Large intestine (tissue), 3 donors: ENCODE measurements around the gene SORCS2. TPM values are rescaled to one million over a fixed set of nuclear protein-coding genes. Genes with fewer than 3 reads are reported as not detected.

Experiments used
- DNase-seq, 2 donors: peaks; one replicate each; pipeline versions ENCODE4 v3.0.0 to v3.0.0-alpha.2; 2013
- H3K27ac ChIP-seq: one replicate; pipeline ENCODE4 v1.5.1; 2013; ENCODE audit warnings: low read length
- H3K27me3 ChIP-seq: 2 replicates; pipeline ENCODE4 v1.6.1; 2013; ENCODE audit warnings: low read length; ENCODE audit not compliant: control insufficient read depth, insufficient read depth
- H3K36me3 ChIP-seq: 2 replicates; pipeline ENCODE4 v1.6.1; 2013; ENCODE audit warnings: low read length; ENCODE audit not compliant: control insufficient read depth, insufficient read depth
- H3K4me1 ChIP-seq: one replicate; pipeline ENCODE4 v1.6.1; 2013; ENCODE audit warnings: low read length; ENCODE audit not compliant: control insufficient read depth, insufficient read depth
- H3K4me3 ChIP-seq: one replicate; pipeline ENCODE4 v1.5.1; 2013; ENCODE audit warnings: low read length
- H3K9me3 ChIP-seq: one replicate; pipeline ENCODE4 v1.6.1; 2013; ENCODE audit warnings: mild to moderate bottlenecking, low read depth, low read length, moderate library complexity; ENCODE audit not compliant: control insufficient read depth
- WGBS: methylation state at CpG from one replicate; pipeline ENCODE4 v1.1.5; 2013; ENCODE audit warnings: low lambda C conversion rate; ENCODE audit not compliant: insufficient coverage; 5-methylcytosine and 5-hydroxymethylcytosine counted together
- polyA plus RNA-seq: library from polyadenylated mRNA; unstranded; fragments of 120-200 nt; gene quantifications from one replicate; pipeline ENCODE4 v1.2.1, GENCODE V29; 2013

Gene SORCS2
- polyA plus RNA-seq, 1 donor = 3.6 TPM

DNA sequence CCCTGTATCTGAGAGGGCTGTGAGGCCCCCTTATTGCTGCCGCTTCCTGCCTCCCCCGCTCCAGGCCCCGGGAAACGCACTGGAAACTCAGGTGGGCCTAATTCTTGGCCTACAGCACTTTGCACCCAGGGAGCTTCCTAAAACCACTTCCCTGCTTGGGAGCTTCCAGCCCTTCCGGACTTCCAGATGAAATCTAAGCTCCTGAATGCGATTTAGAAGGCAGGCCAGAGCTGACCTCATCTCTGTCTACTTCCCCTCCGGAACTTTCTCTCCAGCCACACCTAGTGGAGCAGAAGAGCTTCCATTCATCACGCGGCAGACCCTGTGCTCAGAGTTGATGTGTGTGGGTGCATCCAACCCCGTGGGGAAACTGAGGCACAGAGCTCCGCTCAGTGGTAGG is 84.2 kb downstream of the SORCS2 start:
- no CpG with 5 or more reads among the region's 11 CpGs for WGBS
- H3K9me3 ChIP-seq = no peaks in the 10 kb centered on the region
- no peaks in the 10 kb centered on the region for H3K4me1 ChIP-seq
- no peaks in the 10 kb centered on the region for H3K36me3 ChIP-seq
- no peak for DNase-seq
- no peaks in the 10 kb centered on the region for H3K27me3 ChIP-seq
- no peak overlapping the region for H3K27ac ChIP-seq
- no peak overlapping the region for H3K4me3 ChIP-seq

DNA sequence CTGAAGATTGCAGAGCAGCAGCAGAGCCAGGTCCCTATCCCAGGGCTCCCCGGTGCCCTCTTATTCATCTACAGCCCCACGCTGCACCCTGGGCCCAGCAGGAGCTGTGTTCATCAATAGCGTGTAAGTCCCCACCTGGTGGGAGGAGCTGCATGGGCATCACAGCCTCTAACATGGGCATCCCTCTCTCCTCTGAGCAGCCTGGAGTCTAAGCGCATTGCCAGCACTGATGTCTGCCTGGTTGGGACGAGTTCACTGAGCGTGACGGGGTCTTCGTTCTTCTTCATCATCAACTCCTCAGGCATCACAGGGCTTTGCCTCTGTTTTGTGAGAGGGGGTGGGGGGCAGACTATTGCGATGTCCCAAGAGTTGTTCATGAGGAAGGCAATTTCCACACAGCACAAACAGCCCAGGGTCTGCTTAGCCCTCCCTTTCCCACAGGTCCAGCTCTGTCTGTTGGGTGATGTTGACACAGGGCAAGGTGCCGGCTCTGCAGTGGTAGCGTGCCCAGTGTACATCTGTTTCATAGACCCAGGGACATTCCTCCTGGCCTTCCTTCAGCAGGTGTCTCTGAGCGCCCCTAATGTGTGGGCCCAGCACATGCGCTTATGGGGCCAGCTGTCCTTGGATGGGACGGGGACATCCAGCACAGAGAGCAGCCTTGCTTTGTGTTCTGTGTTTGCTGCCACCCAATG is 85.9 kb downstream of the SORCS2 start:
- WGBS = no CpG with 5 or more reads among the region's 14 CpGs
- no peaks in the 10 kb centered on the region for H3K4me1 ChIP-seq
- H3K4me3 ChIP-seq = no peak overlapping the region
- H3K27me3 ChIP-seq = no peaks in the 10 kb centered on the region
- H3K27ac ChIP-seq = no peak overlapping the region
- no peaks in the 10 kb centered on the region for H3K36me3 ChIP-seq
- no peak for DNase-seq
- no peaks in the 10 kb centered on the region for H3K9me3 ChIP-seq

DNA sequence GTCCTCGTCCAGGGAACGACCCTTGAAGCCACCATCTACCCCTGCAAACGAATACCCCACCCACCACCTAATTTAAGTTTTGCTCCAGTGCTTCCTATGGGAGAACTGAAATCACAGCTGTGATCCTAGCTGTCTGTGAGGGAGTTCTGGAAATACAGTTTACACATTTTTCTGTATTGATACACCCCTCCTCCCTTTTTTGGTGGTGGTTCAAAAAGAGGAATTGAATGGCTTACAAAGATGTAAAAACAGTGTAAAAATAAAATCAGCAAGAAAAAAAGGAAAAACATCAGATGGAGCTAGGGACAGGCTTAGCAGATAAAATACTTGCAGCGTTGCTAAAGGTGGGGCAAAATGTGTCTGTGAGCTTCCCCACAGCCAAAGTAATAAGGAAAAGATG is 86.6 kb downstream of the SORCS2 start:
- H3K27me3 ChIP-seq = no peaks in the 10 kb centered on the region
- no peak overlapping the region for H3K27ac ChIP-seq
- H3K4me3 ChIP-seq = no peak overlapping the region
- no peaks in the 10 kb centered on the region for H3K9me3 ChIP-seq
- WGBS = 50% methylated on average over 1 of the region's 4 CpGs
- H3K36me3 ChIP-seq = no peaks in the 10 kb centered on the region
- H3K4me1 ChIP-seq = no peaks in the 10 kb centered on the region
- DNase-seq = no peak

DNA sequence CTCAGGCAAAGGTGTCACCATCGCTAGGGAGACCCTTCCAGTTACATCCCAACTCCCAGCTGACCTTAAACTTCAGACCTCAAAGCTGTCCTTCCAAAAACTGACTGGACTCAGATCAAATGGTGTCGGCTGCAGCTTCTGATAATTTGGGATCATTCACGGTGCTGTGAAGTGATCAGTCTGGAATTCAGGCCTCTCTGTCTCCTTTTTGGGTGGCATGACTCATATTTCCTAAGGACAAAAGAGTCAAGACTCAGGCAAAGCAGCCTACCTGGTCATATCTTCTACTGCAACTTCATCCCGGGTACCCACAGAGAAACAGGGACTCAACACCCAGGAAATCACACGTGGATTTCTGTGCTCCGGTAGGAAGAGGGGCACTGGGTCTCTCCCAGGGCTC is 87.6 kb downstream of the SORCS2 start:
- no peak for DNase-seq
- Histone ChIP-seq H3K36me3 (no peaks in the 10 kb centered on the region), H3K4me1 (no peaks in the 10 kb centered on the region), H3K4me3 (no peak overlapping the region), H3K9me3 (no peaks in the 10 kb centered on the region), H3K27me3 (no peaks in the 10 kb centered on the region), H3K27ac (no peak overlapping the region)
- WGBS = no CpG with 5 or more reads among the region's 6 CpGs

DNA sequence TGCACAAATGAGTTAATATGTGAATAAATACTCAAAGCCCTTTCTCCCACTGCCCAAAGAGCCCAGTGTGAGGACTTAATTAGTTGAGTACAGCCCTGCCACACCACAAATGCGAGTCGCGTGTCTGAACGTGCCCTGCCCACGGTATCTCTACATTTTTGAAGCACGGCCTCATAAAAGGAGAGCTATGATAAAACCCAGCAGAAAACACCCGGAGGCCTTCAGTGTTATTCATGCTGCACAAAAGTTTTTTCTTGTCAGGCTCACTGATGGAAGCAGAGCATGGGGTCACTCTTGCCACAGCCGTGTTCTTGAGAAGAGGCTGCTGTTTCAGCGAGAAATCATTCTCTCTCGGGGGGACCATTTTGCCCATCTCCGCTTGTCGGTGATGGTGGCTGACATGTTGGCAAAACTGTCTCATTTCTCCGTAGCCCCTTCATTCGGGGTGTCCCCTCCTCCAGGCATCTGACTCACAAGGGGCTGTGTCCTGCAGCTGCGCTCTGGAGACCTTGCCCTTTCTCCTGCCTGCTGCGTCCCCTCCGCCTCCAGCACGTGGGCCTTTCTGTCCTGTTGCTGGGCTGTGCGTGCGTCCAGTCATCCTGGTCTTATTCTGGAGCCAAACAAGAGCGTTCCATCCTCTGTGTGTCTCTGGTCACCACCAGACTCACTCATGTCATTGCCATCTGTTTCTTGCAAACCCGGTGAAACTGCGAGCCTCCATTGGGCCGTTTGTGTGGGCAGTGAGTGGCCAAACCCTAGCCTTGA is 88.8 kb downstream of the SORCS2 start:
- H3K36me3 ChIP-seq = no peaks in the 10 kb centered on the region
- whole genome bisulfite sequencing = no CpG with 5 or more reads among the region's 24 CpGs
- DNase-seq = no peak

DNA sequence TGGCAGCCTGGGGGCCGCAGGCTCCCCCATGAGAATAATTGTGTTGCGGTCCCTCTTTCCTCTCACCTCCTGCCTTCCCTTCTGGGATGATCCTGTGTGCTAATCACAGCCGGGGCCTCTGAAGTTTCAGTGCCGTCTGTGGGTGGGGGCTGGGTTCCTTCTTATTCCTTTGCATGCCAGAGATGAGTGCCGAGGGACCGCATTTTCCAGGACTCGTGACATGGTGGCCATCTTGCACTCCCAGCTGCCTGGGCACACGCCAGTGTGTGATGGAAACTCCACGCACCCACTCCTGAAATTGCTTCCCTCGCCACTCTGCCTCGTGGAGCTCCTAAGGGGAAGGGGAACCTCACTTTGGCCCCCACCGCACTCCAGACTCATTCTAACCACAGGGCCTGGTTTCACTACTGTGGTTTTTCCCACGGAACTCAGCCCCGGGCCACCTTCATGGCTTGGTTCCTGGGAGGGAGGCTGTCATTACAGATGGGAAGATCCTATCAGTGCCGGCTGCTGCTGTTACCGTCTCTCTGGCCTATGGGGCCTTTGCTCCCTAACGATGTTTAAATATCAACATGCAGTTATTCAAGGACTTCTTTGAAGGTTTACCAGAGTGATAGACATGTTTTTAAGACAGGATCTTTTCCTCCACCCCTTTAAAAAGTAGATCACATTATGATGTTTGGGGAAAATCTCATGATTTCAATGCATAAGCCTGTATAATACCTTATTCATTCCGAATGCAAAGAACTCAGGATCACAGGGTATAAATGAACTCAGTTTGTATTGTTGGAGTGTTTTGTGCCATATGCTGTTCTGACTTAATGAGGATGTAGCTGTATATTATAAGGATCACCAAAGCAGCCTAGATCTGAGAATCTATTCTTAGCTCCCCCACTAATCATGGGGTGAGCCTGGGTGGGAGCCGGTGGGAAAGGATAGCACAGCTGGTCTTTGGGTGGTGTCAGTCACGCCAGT is 89.6 kb downstream of the SORCS2 start:
- Histone ChIP-seq H3K27ac (no peak overlapping the region), H3K27me3 (no peaks in the 10 kb centered on the region), H3K9me3 (no peaks in the 10 kb centered on the region), H3K4me3 (no peak overlapping the region), H3K4me1 (peaks cover 3% of the 10 kb centered on the region), H3K36me3 (no peaks in the 10 kb centered on the region)
- DNase-seq = no peak
- WGBS = 100% methylated on average over 1 of the region's 20 CpGs

More for the DNA sequence above, 88.8 kb downstream of the SORCS2 start:
- H3K4me1 ChIP-seq = no peaks in the 10 kb centered on the region
- H3K27ac ChIP-seq = no peak overlapping the region
- H3K27me3 ChIP-seq = no peaks in the 10 kb centered on the region
- H3K4me3 ChIP-seq = no peak overlapping the region
- H3K9me3 ChIP-seq = no peaks in the 10 kb centered on the region

DNA sequence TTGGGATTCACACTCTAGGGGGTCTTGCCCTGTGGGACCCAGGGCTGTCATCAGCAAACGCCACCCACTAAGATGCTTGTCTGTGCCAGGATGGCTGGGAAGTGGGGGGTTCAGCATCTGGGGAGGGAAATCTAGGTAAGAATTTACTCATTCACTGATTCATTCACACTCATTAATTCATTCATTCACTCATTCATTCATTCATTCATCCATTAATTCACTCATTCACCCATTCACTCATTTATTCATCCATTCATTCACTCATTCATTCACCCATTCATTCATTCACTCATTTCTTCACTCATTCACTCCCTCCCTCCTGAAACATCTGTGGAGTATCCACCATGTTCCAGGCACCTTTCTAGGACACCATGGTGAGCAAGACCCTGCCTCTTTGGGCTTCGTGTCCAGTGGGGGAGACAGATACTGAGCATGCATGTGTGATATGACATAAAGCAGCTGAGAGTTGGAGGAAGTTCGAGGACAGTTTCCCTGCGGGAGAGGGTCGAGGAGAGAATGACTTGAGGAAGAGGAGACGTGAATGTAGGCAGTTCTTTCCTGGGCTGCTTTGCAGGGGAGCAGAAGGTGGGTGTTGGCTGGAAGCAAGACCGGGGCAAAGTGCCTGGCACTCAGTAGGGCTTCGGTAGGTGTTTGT is 90.6 kb downstream of the SORCS2 start:
- Histone ChIP-seq H3K4me3 (no peak overlapping the region), H3K36me3 (no peaks in the 10 kb centered on the region), H3K27me3 (no peaks in the 10 kb centered on the region), H3K4me1 (peaks cover 3% of the 10 kb centered on the region), H3K9me3 (no peaks in the 10 kb centered on the region), H3K27ac (no peak overlapping the region)
- no peak for DNase-seq
- WGBS = 90% methylated on average over 2 of the region's 8 CpGs

DNA sequence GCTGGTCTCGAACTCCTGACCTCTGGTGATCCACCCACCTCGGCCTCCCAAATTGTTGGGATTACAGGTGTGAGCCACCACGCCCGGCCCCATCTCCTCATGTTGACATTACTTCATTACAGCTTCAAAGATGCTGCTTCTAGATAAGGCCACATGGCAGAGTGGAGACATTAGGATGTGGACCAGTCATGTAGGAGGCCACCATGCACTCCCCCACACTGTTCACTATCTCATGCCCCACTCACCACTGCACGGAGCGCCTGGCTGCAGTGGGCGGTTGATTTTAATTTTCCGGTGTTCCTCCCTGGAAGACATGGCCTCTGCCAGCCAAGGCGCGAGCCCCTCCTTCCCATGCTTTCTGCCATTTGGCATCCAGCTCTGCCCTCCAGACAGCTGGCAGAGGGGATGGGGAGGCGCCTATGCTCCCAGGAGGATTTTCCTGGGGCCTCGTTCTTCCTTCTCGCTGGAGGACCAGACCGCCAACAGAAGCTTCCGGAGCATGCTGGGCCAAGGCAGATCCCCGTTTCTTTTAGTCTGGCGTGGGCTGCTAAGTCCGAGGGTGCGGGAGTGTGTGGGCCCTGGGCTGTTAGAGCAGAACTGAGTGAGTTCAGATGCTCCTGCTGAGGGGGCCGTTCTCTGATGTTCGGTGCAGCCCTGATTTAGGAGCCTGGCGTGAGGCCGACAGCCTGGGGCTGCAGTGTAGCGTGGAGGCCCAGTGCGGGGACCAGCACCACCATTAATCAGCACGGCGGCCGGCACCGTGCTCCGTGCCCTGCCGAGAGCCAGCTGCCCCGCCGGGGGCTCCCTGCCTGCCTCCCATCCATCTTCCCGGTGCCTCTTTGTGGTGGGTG is 93.1 kb downstream of the SORCS2 start:
- Histone ChIP-seq H3K27ac (peak overlapping the region; percentile 7), H3K36me3 (no peaks in the 10 kb centered on the region), H3K4me1 (peaks cover 3% of the 10 kb centered on the region), H3K4me3 (no peak overlapping the region), H3K27me3 (peaks cover 11% of the 10 kb centered on the region), H3K9me3 (no peaks in the 10 kb centered on the region)
- no CpG with 5 or more reads among the region's 34 CpGs for WGBS
- DNase-seq = no peak

DNA sequence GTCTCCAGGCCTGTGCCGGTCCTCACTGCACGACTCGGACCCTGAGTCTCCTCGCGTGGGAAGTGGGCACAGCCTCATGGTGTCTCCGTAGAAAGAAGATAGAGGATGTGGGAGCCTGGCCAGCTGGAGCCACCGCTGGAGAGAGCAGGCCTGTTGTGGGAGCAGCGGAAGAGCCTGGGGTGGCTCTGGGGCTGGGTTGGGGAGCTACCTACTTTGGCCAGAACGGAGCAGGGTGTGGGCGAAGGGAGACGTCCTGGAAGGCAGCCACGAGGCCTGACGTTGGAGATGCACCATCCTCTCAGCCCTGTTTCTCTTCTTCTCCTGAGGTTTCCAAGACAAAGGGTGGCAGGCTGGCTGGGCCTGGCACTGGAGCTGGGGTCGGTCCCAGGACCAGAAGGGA is 93.8 kb downstream of the SORCS2 start:
- H3K9me3 ChIP-seq = no peaks in the 10 kb centered on the region
- no peak overlapping the region for H3K4me3 ChIP-seq
- no peak for DNase-seq
- H3K27me3 ChIP-seq = peaks cover 11% of the 10 kb centered on the region
- no CpG with 5 or more reads among the region's 14 CpGs for WGBS
- H3K36me3 ChIP-seq = no peaks in the 10 kb centered on the region
- peaks cover 3% of the 10 kb centered on the region for H3K4me1 ChIP-seq
- H3K27ac ChIP-seq = peak overlapping the region; percentile 7
